Measurements from ENCODE around the gene GNAZ.

DNA sequence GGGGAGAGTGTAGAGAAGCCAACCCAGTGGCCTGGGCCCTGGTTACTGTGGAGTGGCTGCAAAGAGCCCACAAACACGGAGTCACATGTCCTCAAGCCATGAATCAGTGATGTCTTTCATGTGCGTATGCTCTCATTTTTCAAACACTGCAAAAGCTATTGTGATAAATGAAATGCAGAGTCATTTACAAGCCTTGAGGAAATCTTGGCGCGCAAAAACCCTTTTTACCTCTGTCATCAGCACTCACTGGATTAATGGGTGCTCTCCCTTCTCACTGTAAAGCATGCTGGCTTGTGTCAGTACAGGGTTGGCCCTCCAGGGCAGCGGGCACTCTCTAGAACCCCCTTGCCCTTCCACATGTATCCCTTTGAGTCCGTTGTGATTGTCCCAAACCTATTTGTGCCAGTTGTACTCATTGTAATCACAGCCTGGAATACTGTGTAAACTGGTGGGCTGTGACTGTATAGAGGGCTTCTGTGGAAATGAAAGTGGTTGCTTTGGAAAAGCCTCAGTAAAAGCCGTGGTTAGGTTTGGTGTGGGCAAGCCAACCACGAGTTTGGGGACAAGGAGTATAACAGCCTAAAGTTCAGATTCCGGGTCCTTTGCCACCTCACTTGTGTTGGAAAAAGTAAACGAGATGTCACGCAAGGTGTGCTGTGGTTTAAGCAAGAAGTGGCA is 10.4 kb downstream of the GNAZ start:
- TF ChIP-seq CTCF (IDR thresholded peaks at IDR 0.05; ENCODE audit: insufficient read depth, low read depth, low read length) (no peak), EZH2 (IDR thresholded peaks at IDR 0.05; ENCODE audit: insufficient read depth, low read length) (no peak)

Data from astrocyte (in vitro differentiated cells and primary cell).